ENCODE measurements around the gene DLG2.

DLG2 gene

GRCh38 chr11:83663446-83663845, 1963.7 kb downstream of the DLG2 start:
- no peak overlapping the region for H3K4me3 ChIP-seq (ENCODE audit: low read depth, low read length)
- in situ Hi-C loops (cut with HindIII; ENCODE audit: low sequenced_read_pairs), result no loop called here
- peak; percentile 22 for DNase-seq (ENCODE audit: low read depth, low spot score)
- no peak for TF ChIP-seq CTCF (IDR thresholded peaks at IDR 0.05; ENCODE audit: low read depth, low read length)

GRCh38 chr11:83662494-83662893, 1964.7 kb downstream of the DLG2 start:
- in situ Hi-C loops (cut with HindIII; ENCODE audit: low sequenced_read_pairs), result no loop called here
- no peak overlapping the region for H3K4me3 ChIP-seq (ENCODE audit: low read depth, low read length)
- DNase-seq (ENCODE audit: low read depth, low spot score), result no peak
- TF ChIP-seq CTCF (IDR thresholded peaks at IDR 0.05; ENCODE audit: low read depth, low read length), result no peak

- no peak for DNase-seq (ENCODE audit: low read depth, low spot score)
- in situ Hi-C loops (cut with HindIII; ENCODE audit: low sequenced_read_pairs), result no loop called here
- no peak for TF ChIP-seq CTCF (IDR thresholded peaks at IDR 0.05; ENCODE audit: low read depth, low read length)
- no peak overlapping the region for H3K4me3 ChIP-seq (ENCODE audit: low read depth, low read length)
Measured at GRCh38 chr11:83661491-83662350, 1965.4 kb downstream of the DLG2 start.

- H3K4me3 ChIP-seq (ENCODE audit: low read depth, low read length), result no peak overlapping the region
- in situ Hi-C loops (cut with HindIII; ENCODE audit: low sequenced_read_pairs), result no loop called here
- DNase-seq (ENCODE audit: low read depth, low spot score), result no peak
- no peak for TF ChIP-seq CTCF (IDR thresholded peaks at IDR 0.05; ENCODE audit: low read depth, low read length)
Measured at GRCh38 chr11:83659466-83659865, 1967.7 kb downstream of the DLG2 start.

GRCh38 chr11:83656796-83657330, 1970.3 kb downstream of the DLG2 start:
- no peak for DNase-seq (ENCODE audit: low read depth, low spot score)
- in situ Hi-C loops (cut with HindIII; ENCODE audit: low sequenced_read_pairs), result no loop called here
- no peak overlapping the region for H3K4me3 ChIP-seq (ENCODE audit: low read depth, low read length)
- TF ChIP-seq CTCF (IDR thresholded peaks at IDR 0.05; ENCODE audit: low read depth, low read length), result no peak

GRCh38 chr11:83655976-83656375, 1971.2 kb downstream of the DLG2 start:
- DNase-seq (ENCODE audit: low read depth, low spot score), result no peak

More at GRCh38 chr11:83655976-83656375, 1971.2 kb downstream of the DLG2 start:
- in situ Hi-C loops (cut with HindIII; ENCODE audit: low sequenced_read_pairs), result no loop called here
- no peak for TF ChIP-seq CTCF (IDR thresholded peaks at IDR 0.05; ENCODE audit: low read depth, low read length)
- H3K4me3 ChIP-seq (ENCODE audit: low read depth, low read length), result no peak overlapping the region

Data from astrocyte of the spinal cord (primary cell).